ENCODE data around the gene RRAS. TPM values are rescaled to one million over a fixed set of nuclear protein-coding genes. Genes with fewer than 3 reads are reported as not detected.

Gene RRAS
- polyA plus RNA-seq: 1.2 TPM in 1 of 2 replicates, not detected in the other
- 0.73 TPM in 1 of 2 replicates, not detected in the other for polyA minus RNA-seq

- Histone ChIP-seq H3K9me3 (ENCODE audit: low read length) (no peaks in the 10 kb centered on the region), H3K4me3 (ENCODE audit: low read length) (peak within 1 kb of the TSS; percentile 76), H4K20me1 (ENCODE audit: insufficient read depth) (no peaks in the 10 kb centered on the region), H3F3A (ENCODE audit: insufficient read depth, low read length, poor library complexity, severe bottlenecking) (peaks cover 5% of the 10 kb centered on the region), H3K9ac (ENCODE audit: low read length) (peak within 1 kb of the TSS; percentile 69), H3K79me2 (replicated peaks; ENCODE audit: insufficient read depth, low read length) (peaks cover 25% of the 10 kb centered on the region), H3K27ac (ENCODE audit: low read length) (peak within 1 kb of the TSS; percentile 67), H3K27me3 (ENCODE audit: insufficient read depth, low read depth, low read length) (no peaks in the 10 kb centered on the region), H3K9me2 (ENCODE audit: insufficient read depth, low read length) (no peaks in the 10 kb centered on the region), H2AFZ (ENCODE audit: low read depth, low read length) (peak within 1 kb of the TSS; percentile 67), H3K4me2 (ENCODE audit: low read length) (peak within 1 kb of the TSS; percentile 87), H3K36me3 (ENCODE audit: insufficient read depth, low read length) (no peaks in the 10 kb centered on the region)
- no peak for TF ChIP-seq CTCF (IDR thresholded peaks at IDR 0.05; ENCODE audit: poor library complexity, severe bottlenecking)
- TF ChIP-seq REST (IDR thresholded peaks at IDR 0.05; ENCODE audit: borderline replicate concordance): no peak
- TF ChIP-seq EP300 (conservative IDR thresholded peaks at IDR 0.05; ENCODE audit: poor library complexity, severe bottlenecking): no peak
- no peak for TF ChIP-seq SMC3 (conservative IDR thresholded peaks at IDR 0.05; ENCODE audit: poor library complexity)
- TF ChIP-seq EZH2 (IDR thresholded peaks at IDR 0.05; ENCODE audit: borderline replicate concordance, insufficient read depth, low read length, poor library complexity, severe bottlenecking): no peak
- TF ChIP-seq POLR2AphosphoS5 (IDR thresholded peaks at IDR 0.05): peak; percentile 52
- TF ChIP-seq MXI1 (conservative IDR thresholded peaks at IDR 0.05; ENCODE audit: poor library complexity, severe bottlenecking): peak; percentile 74
- TF ChIP-seq RAD21 (conservative IDR thresholded peaks at IDR 0.05): no peak
- no peak for TF ChIP-seq TAF1 (IDR thresholded peaks at IDR 0.05; ENCODE audit: low read depth)
These were observed at the start of gene RRAS for GRCh38 chr19:49640113-49640898. RRAS (minus strand) TSS chr19:49640143; CDS start chr19:49640098, 45 bp downstream.

- peak within 1 kb of the TSS; percentile 68 for H3K4me2 ChIP-seq (ENCODE audit: low read length)
These were observed 49.5 kb upstream of the RRAS start, which contains the start of gene ADM5 for GRCh38 chr19:49689133-49690078. ADM5 (plus strand) TSS chr19:49689594; CDS start chr19:49689838, 244 bp downstream.

More at GRCh38 chr19:49689133-49690078, 49.5 kb upstream of the RRAS start, which contains the start of gene ADM5:
- Histone ChIP-seq H3K27ac (ENCODE audit: low read length) (peak within 1 kb of the TSS; percentile 99), H3K9ac (ENCODE audit: low read length) (peak within 1 kb of the TSS; percentile 98), H3K79me2 (replicated peaks; ENCODE audit: insufficient read depth, low read length) (peaks cover 21% of the 10 kb centered on the region), H3K9me3 (ENCODE audit: low read length) (no peaks in the 10 kb centered on the region), H3K4me3 (ENCODE audit: low read length) (peak within 1 kb of the TSS; percentile 71), H4K20me1 (ENCODE audit: insufficient read depth) (no peaks in the 10 kb centered on the region), H3K9me2 (ENCODE audit: insufficient read depth, low read length) (no peaks in the 10 kb centered on the region), H3F3A (ENCODE audit: insufficient read depth, low read length, poor library complexity, severe bottlenecking) (no peaks in the 10 kb centered on the region), H2AFZ (ENCODE audit: low read depth, low read length) (no peak within 1 kb of the TSS), H3K27me3 (ENCODE audit: insufficient read depth, low read depth, low read length) (no peaks in the 10 kb centered on the region), H3K36me3 (ENCODE audit: insufficient read depth, low read length) (no peaks in the 10 kb centered on the region)
- TF ChIP-seq REST (IDR thresholded peaks at IDR 0.05; ENCODE audit: borderline replicate concordance): no peak
- TF ChIP-seq CTCF (IDR thresholded peaks at IDR 0.05; ENCODE audit: poor library complexity, severe bottlenecking): peak; percentile 80
- TF ChIP-seq SMC3 (conservative IDR thresholded peaks at IDR 0.05; ENCODE audit: poor library complexity): peak; percentile 60
- no peak for TF ChIP-seq MXI1 (conservative IDR thresholded peaks at IDR 0.05; ENCODE audit: poor library complexity, severe bottlenecking)
- TF ChIP-seq TAF1 (IDR thresholded peaks at IDR 0.05; ENCODE audit: low read depth): no peak
- no peak for TF ChIP-seq EZH2 (IDR thresholded peaks at IDR 0.05; ENCODE audit: borderline replicate concordance, insufficient read depth, low read length, poor library complexity, severe bottlenecking)
- TF ChIP-seq EP300 (conservative IDR thresholded peaks at IDR 0.05; ENCODE audit: poor library complexity, severe bottlenecking): no peak
- no peak for TF ChIP-seq POLR2AphosphoS5 (IDR thresholded peaks at IDR 0.05)
- peak; percentile 55 for TF ChIP-seq RAD21 (conservative IDR thresholded peaks at IDR 0.05)

All from neural cell (in vitro differentiated cells).